Neutrophil (primary cell): ENCODE data around the gene IL27RA.

ENCODE experiments used
- H3K27ac ChIP-seq: fragments of 200-600 bp; sonication (generic); 2 replicates; pipeline ENCODE4 v1.5.1; 2016; ENCODE audit warnings: mild to moderate bottlenecking, moderate library complexity
- H3K27me3 ChIP-seq: fragments of 200-600 bp; sonication (generic); 2 replicates; pipeline ENCODE4 v1.6.0; 2016; ENCODE audit warnings: mild to moderate bottlenecking
- H3K36me3 ChIP-seq: fragments of 200-600 bp; sonication (generic); 2 replicates; pipeline ENCODE4 v1.5.1; 2017
- H3K4me1 ChIP-seq, 2 experiments: fragments of 200-600 bp in 1 of 2; sonication (generic) in 1 of 2; 1 replicate in 1 of 2; 2 replicates in 1 of 2; pipeline versions ENCODE4 v1.5.1 to v1.6.1; 2013 to 2016; ENCODE audit warnings: low read depth in 1 of 2, low read length in 1 of 2, mild to moderate bottlenecking in 1 of 2, moderate library complexity in 1 of 2; ENCODE audit not compliant: control insufficient read depth in 1 of 2, insufficient read depth in 1 of 2
- H3K4me3 ChIP-seq, 2 experiments: fragments of 200-600 bp in 1 of 2; sonication (generic) in 1 of 2; 1 replicate in 1 of 2; 2 replicates in 1 of 2; pipeline ENCODE4 v1.5.1; 2013 to 2016; ENCODE audit warnings: low read depth in 1 of 2, low read length in 1 of 2, mild to moderate bottlenecking in 1 of 2, moderate library complexity in 1 of 2
- H3K9me3 ChIP-seq: fragments of 200-600 bp; sonication (generic); 2 replicates; pipeline ENCODE4 v1.5.1; 2016
- CTCF ChIP-seq: fragments of 200-600 bp; sonication (generic); IDR thresholded peaks from 2 replicates; pipeline ENCODE4 v1.5.1; 2016; ENCODE audit warnings: antibody characterized with exemption

The IL27RA gene

GRCh38 chr19:14072535-14073260, 41.1 kb downstream of the IL27RA start, which contains the start of gene MISP3:
Gene MISP3, plus strand, starts transcription at chr19:14072786. Its CDS starts 524 bp downstream, at chr19:14073310.
- Histone ChIP-seq H3K9me3 (no peaks in the 10 kb centered on the region), H3K27me3 (peaks cover 24% of the 10 kb centered on the region), H3K27ac (peak within 1 kb of the TSS; percentile 86), H3K4me1 (peaks cover 50 to 52% of the 10 kb centered on the region in 2 experiments), H3K36me3 (no peaks in the 10 kb centered on the region), H3K4me3 (peak within 1 kb of the TSS; percentile 89 to 97)
- TF ChIP-seq CTCF: no peak

- Histone ChIP-seq H3K27me3 (peaks cover 24% of the 10 kb centered on the region), H3K36me3 (no peaks in the 10 kb centered on the region), H3K27ac (peak overlapping the region; percentile 86), H3K4me3 (peak overlapping the region; percentile 89 to 97), H3K9me3 (no peaks in the 10 kb centered on the region), H3K4me1 (peaks cover 57 to 59% of the 10 kb centered on the region in 2 experiments)
- TF ChIP-seq CTCF: peak; percentile 52
Observed at GRCh38 chr19:14073261-14073924, 41.8 kb downstream of the IL27RA start.

DNA sequence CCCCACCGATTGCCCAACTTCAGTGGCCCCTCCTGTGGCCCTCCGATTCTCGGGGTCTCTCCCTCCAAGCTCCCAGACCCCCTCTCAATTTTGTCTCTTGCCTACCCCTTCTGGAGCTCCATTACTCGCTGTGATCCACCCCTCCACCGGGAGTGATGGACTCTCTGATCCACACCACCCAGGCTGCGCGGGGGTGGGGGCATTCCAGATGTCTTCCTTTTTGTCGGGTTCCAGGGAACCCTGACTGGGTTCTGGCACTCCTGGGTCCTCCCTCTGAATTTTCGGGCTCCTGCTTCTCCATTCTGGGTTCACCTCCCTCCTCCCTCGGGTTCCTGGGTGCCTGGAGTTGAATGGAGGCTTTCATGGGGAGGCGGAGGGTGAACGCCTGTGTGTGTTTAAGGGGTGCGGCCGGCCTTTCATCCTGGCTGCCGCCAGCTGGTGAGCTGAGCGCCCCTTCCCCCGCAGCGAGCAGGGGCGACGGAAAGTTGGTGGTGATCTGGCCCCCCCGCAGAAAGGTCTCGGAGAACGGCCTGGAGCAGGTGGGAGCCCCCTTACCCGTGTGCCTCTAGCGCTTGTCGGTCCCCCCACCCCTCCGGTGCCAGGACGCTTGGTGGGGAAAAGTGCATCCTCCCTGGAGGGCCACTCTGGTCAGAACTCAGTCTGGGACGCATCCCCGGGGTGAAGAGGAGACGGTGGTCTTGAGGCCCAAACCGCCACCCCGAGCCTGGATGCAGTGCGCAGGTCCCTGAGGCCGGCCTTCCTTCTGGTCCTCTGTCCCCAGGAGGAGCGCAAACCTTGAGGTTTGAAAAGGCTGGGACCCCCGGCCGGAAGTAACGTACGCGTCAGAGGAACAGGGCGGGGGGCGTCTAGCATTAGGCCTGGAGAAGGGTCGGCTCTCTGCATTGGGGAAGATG, 42.6 kb downstream of the IL27RA start:
- Histone ChIP-seq H3K27me3 (peaks cover 24% of the 10 kb centered on the region), H3K4me1 (peaks cover 65 to 67% of the 10 kb centered on the region in 2 experiments), H3K27ac (peak overlapping the region; percentile 86), H3K9me3 (no peaks in the 10 kb centered on the region), H3K4me3 (peak overlapping the region; percentile 89 to 97), H3K36me3 (no peaks in the 10 kb centered on the region)
- TF ChIP-seq CTCF: no peak

- TF ChIP-seq CTCF: no peak
- no peaks in the 10 kb centered on the region for H3K36me3 ChIP-seq
- no peaks in the 10 kb centered on the region for H3K27me3 ChIP-seq
- H3K4me1 ChIP-seq: peaks cover 78 to 79% of the 10 kb centered on the region in 2 experiments
- peak overlapping the region; percentile 86 for H3K27ac ChIP-seq
- H3K4me3 ChIP-seq: peak overlapping the region in 1 of 2 experiments; percentile 8
- no peaks in the 10 kb centered on the region for H3K9me3 ChIP-seq
Observed at GRCh38 chr19:14078411-14078810, 46.8 kb downstream of the IL27RA start.
